Retina (tissue), 1 donor: ENCODE results near the gene SORL1.

Source experiments
- DNase-seq: peaks from one replicate; pipeline ENCODE4 v3.0.0-alpha.2; 2016

Gene SORL1

DNA sequence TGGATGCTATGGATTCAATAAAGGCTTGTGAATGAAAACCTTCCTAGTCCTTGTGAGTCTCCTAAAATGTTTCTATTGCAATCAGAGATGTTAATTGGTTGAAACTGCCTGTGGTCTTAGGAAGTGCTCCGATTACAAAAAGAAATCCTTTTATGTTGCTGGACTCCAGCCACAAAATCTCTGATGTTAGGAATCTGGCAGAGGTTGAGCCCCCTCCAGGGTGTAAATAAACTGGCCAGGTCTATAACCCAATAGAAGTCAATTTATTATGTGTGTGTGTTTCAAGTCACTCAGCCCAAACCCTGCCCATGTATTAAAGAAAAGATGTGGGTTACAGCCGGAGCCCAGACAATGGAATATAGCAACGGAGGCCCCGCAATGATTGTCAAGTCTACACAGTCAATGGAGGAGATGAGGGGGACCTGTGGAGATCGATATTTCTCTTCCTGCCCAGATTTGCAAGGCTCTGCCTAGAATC, 218.7 kb downstream of the SORL1 start:
- no peak for DNase-seq

DNA sequence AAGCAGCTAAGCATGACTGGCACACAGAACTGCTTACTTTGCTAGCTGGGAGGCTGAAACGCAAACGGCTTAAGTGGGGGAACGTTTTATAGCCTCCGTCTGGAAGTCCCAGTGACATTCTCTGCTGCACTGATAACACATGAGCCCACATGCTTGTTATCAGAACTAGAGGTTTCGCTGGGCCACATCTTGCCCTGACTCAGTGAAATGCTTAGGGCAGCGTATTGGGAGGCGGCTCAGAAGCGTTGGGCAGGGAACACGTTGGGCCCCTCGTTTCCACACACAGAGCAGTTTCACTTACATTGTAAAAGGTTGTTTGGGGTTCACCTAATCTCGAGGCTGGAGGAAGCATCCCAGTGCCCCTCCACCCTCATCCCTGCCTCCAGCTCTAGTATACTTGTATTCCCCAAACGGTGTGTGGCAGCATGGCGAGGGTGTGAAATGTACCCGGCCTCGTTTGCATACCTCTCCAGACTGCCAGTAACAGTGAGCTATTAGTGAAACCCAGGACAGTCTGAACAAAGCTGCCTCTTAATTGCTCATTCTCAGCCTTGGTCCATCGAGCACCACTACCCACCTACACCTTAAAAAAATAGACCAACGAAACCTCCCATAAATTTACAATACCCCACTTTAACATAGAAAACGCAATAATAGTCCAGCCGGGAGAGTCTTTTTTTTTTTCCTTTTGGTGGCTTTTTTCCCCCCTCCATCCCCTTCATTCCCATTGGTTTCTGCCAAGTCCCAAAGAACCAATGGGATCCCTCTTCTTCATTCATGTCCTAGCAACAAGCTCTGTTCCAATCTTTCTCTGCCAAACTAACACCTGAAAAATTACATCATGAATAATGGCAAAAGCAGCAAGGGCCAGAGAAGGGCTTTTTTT, 219.4 kb downstream of the SORL1 start:
- DNase-seq: no peak

DNA sequence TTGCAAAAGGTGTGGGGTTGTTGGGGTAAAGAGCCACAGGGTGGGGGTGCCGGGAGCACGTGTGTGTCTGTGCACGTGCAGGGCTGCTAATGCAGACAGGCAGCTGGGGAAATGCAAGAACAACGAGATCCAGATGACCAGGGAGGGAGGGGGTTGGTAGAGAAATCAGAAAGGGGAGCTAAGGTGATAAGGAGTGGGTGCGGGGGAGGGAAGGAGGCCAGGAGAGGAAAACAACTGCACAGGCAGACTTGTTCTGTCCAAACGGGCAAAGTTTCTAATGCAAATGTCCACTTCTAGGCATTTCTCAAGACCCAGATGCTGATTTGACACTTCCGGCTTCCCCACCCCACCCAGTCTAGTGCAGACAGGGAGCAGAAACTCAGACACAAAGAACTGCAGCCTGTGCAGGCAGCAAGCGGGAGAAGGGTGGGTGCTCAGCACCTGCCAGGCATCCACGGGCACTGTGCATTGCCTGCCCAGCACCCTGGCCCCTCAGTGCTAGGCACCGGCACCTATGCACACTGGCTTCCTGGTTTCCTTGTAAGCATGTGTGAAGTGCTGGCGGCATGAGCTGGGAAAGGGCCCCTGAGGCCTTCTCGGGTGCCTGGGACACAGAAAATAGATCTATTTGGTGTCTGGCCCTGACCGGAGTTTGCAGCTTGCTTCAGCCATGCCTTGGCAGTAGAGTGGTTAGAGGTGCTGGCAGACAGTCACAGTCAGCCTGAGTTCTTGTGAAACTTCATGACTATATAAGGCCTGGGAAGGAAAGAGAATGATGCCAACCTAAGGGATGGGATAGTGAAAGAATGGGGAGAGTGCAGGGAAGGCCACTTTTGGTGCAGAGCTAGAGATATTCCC, 220.7 kb downstream of the SORL1 start:
- DNase-seq: no peak

DNA sequence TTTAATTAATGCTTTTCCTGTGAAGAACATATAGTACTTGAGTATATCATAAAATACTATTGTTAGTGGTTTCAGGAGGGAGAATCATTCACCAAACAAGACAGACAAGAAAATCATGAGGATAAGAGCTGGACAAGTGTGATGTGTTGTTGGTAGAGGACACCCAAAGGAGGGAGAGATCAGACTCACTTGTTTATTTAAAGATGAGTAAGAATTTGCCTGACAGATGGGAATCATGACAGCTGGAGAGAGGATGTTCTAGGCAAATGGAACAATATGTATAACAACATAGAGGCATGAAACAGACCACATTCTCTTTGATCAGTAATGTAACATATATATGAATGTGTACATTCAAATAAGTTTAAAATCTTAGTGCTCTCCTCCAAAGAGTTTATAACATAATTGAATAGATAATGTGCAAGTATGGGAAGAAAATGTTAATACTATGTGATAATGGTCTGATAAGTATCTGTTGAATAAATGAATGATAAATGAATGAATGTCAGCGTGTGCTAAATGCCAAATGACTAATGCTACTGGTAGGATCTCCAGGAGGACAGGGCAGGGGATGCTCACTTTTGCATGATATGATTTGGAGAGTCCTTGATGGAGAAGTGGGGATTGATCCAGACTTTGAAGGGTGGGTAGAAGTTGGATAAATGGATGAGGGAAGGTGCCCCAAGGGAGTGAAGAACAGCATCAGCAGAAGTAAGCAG, 229.6 kb downstream of the SORL1 start:
- DNase-seq: no peak
